ENCODE data around the gene HEATR3.
A peak's percentile ranks its signal among the peaks of the same experiment; 100 is the strongest.

The HEATR3 gene

DNA sequence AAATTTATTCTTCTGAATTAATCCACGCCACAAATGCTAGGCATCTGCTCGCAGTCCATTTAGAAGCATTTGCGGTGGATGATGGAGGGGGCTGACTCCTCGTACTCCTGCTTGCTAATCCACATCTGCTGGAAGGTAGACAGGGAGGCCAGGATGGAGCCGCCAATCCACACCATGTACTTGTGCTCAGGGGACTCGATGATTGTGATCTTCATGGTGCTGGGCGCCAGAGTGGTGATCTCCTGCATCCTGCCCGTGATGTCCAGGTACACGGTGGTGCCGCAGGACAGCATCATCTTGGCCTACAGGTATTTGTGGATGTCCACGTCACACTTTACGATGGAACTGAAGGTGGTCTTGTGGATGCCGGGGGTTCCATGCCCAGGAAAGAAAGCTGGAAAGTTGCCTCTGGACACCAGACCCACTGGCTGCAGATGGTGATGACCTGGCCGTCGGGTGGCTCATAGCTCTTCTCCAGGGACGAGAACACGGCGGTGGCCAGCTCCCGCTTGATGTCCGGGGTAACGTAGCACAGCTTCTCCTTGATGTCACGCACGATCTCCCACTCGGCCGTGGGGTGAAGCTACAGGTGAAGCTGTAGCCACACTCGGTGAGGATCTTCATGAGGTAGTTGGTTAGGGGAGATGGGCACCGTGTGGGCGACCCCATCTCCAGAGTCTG lies 7.5 kb upstream of the HEATR3 start:
- Histone ChIP-seq H3K27me3 (ENCODE audit: control insufficient read depth in 1 of 2, insufficient read depth in 2 of 2, low read length in 2 of 2) (no peaks in the 10 kb centered on the region), H3K27ac (ENCODE audit: low read depth, low read length) (no peak overlapping the region), H3K9me3 (ENCODE audit: low read length) (no peaks in the 10 kb centered on the region), H3K36me3 (ENCODE audit: insufficient read depth, low read length) (no peaks in the 10 kb centered on the region), H3K9ac (ENCODE audit: low read length) (no peak overlapping the region), H3K4me3 (ENCODE audit: low read depth in 1 of 2, low read length in 2 of 2) (no peak overlapping the region), H3K4me1 (ENCODE audit: insufficient read depth, low read length) (no peaks in the 10 kb centered on the region)

GRCh38 chr16:50059111-50059510 lies 6.7 kb upstream of the HEATR3 start:
- Histone ChIP-seq H3K27me3 (ENCODE audit: control insufficient read depth in 1 of 2, insufficient read depth in 2 of 2, low read length in 2 of 2) (no peaks in the 10 kb centered on the region), H3K27ac (ENCODE audit: low read depth, low read length) (no peak overlapping the region), H3K9me3 (ENCODE audit: low read length) (no peaks in the 10 kb centered on the region), H3K36me3 (ENCODE audit: insufficient read depth, low read length) (no peaks in the 10 kb centered on the region), H3K4me1 (ENCODE audit: insufficient read depth, low read length) (no peaks in the 10 kb centered on the region), H3K9ac (ENCODE audit: low read length) (no peak overlapping the region), H3K4me3 (ENCODE audit: low read depth in 1 of 2, low read length in 2 of 2) (no peak overlapping the region)

DNA sequence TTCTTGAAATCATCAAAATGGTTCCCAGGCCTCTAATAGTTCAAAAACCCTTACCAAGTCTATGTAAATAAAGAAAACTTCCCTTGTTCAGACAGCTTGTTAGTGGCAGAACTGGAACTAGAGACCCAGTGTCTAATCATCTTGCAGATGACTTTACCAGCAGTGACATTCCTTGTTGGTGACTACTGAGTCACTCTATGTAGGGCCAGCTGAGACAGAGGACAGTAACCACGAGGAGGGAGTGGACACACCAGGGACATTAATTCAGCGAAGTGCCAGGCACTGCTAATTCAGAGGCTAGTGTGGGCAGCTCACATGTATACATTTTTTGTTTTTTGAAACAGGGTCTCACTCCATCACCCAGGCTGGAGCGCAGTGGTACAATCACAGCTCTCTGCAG lies 6.1 kb upstream of the HEATR3 start:
- Histone ChIP-seq H3K27me3 (ENCODE audit: control insufficient read depth in 1 of 2, insufficient read depth in 2 of 2, low read length in 2 of 2) (no peaks in the 10 kb centered on the region), H3K9me3 (ENCODE audit: low read length) (no peaks in the 10 kb centered on the region), H3K4me1 (ENCODE audit: insufficient read depth, low read length) (no peaks in the 10 kb centered on the region), H3K27ac (ENCODE audit: low read depth, low read length) (no peak overlapping the region), H3K4me3 (ENCODE audit: low read depth in 1 of 2, low read length in 2 of 2) (no peak overlapping the region), H3K9ac (ENCODE audit: low read length) (no peak overlapping the region), H3K36me3 (ENCODE audit: insufficient read depth, low read length) (no peaks in the 10 kb centered on the region)

DNA sequence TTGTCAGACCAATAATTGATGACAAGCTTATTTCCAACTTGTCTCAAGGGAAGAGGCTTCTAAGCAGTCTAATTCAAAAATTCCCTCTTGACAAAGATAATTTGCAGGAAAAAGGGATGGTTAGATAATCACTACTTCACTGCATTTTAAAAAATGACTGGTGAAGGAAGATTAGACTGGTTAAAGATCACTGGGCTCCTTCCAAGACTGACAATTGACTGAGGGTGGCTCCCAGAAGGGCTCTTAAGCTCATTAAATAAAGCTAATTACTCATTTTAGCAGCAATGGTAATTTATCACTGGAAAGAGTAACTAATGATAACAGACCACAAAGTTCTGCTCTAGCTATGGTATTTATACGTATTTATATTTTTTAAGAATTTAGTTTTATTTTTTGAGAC lies 4.4 kb upstream of the HEATR3 start:
- Histone ChIP-seq H3K4me1 (ENCODE audit: insufficient read depth, low read length) (no peaks in the 10 kb centered on the region), H3K4me3 (ENCODE audit: low read depth in 1 of 2, low read length in 2 of 2) (no peak overlapping the region), H3K27ac (ENCODE audit: low read depth, low read length) (no peak overlapping the region), H3K27me3 (ENCODE audit: control insufficient read depth in 1 of 2, insufficient read depth in 2 of 2, low read length in 2 of 2) (no peaks in the 10 kb centered on the region), H3K36me3 (ENCODE audit: insufficient read depth, low read length) (no peaks in the 10 kb centered on the region), H3K9me3 (ENCODE audit: low read length) (no peaks in the 10 kb centered on the region), H3K9ac (ENCODE audit: low read length) (no peak overlapping the region)

DNA sequence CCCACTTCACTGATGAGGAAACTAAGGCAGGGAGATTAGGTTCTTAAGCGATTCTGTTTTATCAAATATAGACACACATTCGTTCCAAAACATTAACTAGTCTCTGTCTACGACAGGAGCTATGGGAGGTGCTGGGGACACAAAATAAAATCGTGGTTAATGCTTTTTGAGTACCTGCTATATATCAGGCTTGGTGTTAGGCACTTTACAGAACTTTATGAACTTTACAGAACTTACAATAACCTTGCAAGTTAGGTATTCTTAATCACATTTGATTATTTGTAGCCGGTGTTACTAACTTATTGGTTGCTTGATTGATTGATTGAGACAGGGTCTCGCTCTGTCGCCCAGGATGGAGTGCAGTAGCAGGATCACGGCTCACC lies 538 bp upstream of the HEATR3 start:
- H3K9ac ChIP-seq (ENCODE audit: low read length): no peak overlapping the region
- H3K27me3 ChIP-seq (ENCODE audit: control insufficient read depth in 1 of 2, insufficient read depth in 2 of 2, low read length in 2 of 2): no peaks in the 10 kb centered on the region
- H3K4me1 ChIP-seq (ENCODE audit: insufficient read depth, low read length): peaks cover 21% of the 10 kb centered on the region
- H3K27ac ChIP-seq (ENCODE audit: low read depth, low read length): peak overlapping the region; percentile 26
- peak overlapping the region; percentile 42 to 43 for H3K4me3 ChIP-seq (ENCODE audit: low read depth in 1 of 2, low read length in 2 of 2)
- no peaks in the 10 kb centered on the region for H3K9me3 ChIP-seq (ENCODE audit: low read length)
- peaks cover 4% of the 10 kb centered on the region for H3K36me3 ChIP-seq (ENCODE audit: insufficient read depth, low read length)

- H3K9ac ChIP-seq (ENCODE audit: low read length): peak overlapping the region; percentile 67
- H3K4me3 ChIP-seq (ENCODE audit: low read depth in 1 of 2, low read length in 2 of 2): peak overlapping the region; percentile 73 to 83
- H3K36me3 ChIP-seq (ENCODE audit: insufficient read depth, low read length): peaks cover 6% of the 10 kb centered on the region
- no peaks in the 10 kb centered on the region for H3K27me3 ChIP-seq (ENCODE audit: control insufficient read depth in 1 of 2, insufficient read depth in 2 of 2, low read length in 2 of 2)
- peaks cover 21% of the 10 kb centered on the region for H3K4me1 ChIP-seq (ENCODE audit: insufficient read depth, low read length)
- no peaks in the 10 kb centered on the region for H3K9me3 ChIP-seq (ENCODE audit: low read length)
- H3K27ac ChIP-seq (ENCODE audit: low read depth, low read length): peak overlapping the region; percentile 96
Measured at GRCh38 chr16:50066482-50067289, 916 bp downstream of the HEATR3 start.

GRCh38 chr16:50067290-50067853 lies 1.6 kb downstream of the HEATR3 start:
- H3K9ac ChIP-seq (ENCODE audit: low read length): no peak overlapping the region
- H3K27me3 ChIP-seq (ENCODE audit: control insufficient read depth in 1 of 2, insufficient read depth in 2 of 2, low read length in 2 of 2): no peaks in the 10 kb centered on the region
- no peaks in the 10 kb centered on the region for H3K9me3 ChIP-seq (ENCODE audit: low read length)
- H3K4me1 ChIP-seq (ENCODE audit: insufficient read depth, low read length): peaks cover 21% of the 10 kb centered on the region
- H3K27ac ChIP-seq (ENCODE audit: low read depth, low read length): no peak overlapping the region
- peak overlapping the region in 1 of 2 donors; percentile 83 for H3K4me3 ChIP-seq (ENCODE audit: low read depth in 1 of 2, low read length in 2 of 2)
- peaks cover 6% of the 10 kb centered on the region for H3K36me3 ChIP-seq (ENCODE audit: insufficient read depth, low read length)

DNA sequence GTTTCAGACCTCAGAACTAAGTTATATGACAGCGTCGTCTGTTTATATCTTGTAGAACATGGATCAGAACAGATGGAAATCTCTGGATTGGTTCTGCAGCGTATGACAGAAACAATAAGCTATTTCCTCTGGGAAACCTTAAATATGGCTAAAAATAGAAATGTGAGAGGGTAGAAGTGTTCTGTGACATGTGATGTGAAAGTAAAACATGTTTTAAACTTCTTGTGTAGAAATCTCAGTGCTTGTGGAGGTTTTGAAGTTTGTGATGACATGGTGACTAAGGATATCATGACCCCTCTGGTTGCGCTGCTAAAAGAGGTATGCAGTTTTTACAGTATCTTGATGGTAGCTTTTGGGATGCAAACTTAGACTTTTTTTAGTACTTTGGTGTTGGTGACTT lies 2.8 kb downstream of the HEATR3 start:
- Histone ChIP-seq H3K9me3 (ENCODE audit: low read length) (no peaks in the 10 kb centered on the region), H3K36me3 (ENCODE audit: insufficient read depth, low read length) (peaks cover 6% of the 10 kb centered on the region), H3K4me3 (ENCODE audit: low read depth in 1 of 2, low read length in 2 of 2) (no peak overlapping the region), H3K4me1 (ENCODE audit: insufficient read depth, low read length) (peaks cover 21% of the 10 kb centered on the region), H3K9ac (ENCODE audit: low read length) (no peak overlapping the region), H3K27ac (ENCODE audit: low read depth, low read length) (no peak overlapping the region), H3K27me3 (ENCODE audit: control insufficient read depth in 1 of 2, insufficient read depth in 2 of 2, low read length in 2 of 2) (no peaks in the 10 kb centered on the region)

- no peak overlapping the region for H3K9ac ChIP-seq (ENCODE audit: low read length)
- H3K27me3 ChIP-seq (ENCODE audit: control insufficient read depth in 1 of 2, insufficient read depth in 2 of 2, low read length in 2 of 2): no peaks in the 10 kb centered on the region
- H3K9me3 ChIP-seq (ENCODE audit: low read length): no peaks in the 10 kb centered on the region
- H3K27ac ChIP-seq (ENCODE audit: low read depth, low read length): no peak overlapping the region
- peaks cover 21% of the 10 kb centered on the region for H3K4me1 ChIP-seq (ENCODE audit: insufficient read depth, low read length)
- H3K36me3 ChIP-seq (ENCODE audit: insufficient read depth, low read length): peaks cover 6% of the 10 kb centered on the region
- H3K4me3 ChIP-seq (ENCODE audit: low read depth in 1 of 2, low read length in 2 of 2): no peak overlapping the region
Measured at GRCh38 chr16:50069060-50069459, 3.3 kb downstream of the HEATR3 start.

DNA sequence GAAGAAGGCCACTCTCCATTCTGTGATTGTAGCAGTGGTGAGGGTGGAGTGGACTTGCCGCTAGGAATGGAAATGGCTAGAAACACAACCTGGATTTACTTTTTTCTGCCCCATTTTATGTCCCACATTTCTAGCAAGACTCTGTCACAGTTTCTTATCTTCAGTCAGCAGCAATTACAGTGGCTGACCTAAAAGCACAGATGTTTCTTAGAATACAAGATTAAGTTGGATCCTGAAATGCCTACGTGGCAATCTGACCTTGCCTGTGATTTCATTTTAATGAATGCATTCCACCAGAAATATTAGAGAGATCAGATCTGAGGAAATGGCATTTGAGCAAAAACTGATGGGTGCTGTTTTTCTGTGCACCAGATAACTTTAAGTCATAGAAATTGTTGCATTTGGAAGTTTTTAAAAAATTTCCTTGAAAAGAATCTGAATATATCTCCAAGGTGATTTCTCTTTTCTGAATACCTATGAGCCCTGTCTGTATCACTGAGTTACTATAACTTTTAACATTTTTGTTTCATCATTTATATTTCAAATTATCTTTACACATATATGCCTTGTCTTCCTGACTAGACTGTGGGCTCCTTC lies 5.4 kb downstream of the HEATR3 start:
- no peaks in the 10 kb centered on the region for H3K27me3 ChIP-seq (ENCODE audit: control insufficient read depth in 1 of 2, insufficient read depth in 2 of 2, low read length in 2 of 2)
- no peak overlapping the region for H3K9ac ChIP-seq (ENCODE audit: low read length)
- peaks cover 6% of the 10 kb centered on the region for H3K36me3 ChIP-seq (ENCODE audit: insufficient read depth, low read length)
- no peak overlapping the region for H3K4me3 ChIP-seq (ENCODE audit: low read depth in 1 of 2, low read length in 2 of 2)
- H3K27ac ChIP-seq (ENCODE audit: low read depth, low read length): no peak overlapping the region
- no peaks in the 10 kb centered on the region for H3K9me3 ChIP-seq (ENCODE audit: low read length)
- peaks cover 21% of the 10 kb centered on the region for H3K4me1 ChIP-seq (ENCODE audit: insufficient read depth, low read length)

DNA sequence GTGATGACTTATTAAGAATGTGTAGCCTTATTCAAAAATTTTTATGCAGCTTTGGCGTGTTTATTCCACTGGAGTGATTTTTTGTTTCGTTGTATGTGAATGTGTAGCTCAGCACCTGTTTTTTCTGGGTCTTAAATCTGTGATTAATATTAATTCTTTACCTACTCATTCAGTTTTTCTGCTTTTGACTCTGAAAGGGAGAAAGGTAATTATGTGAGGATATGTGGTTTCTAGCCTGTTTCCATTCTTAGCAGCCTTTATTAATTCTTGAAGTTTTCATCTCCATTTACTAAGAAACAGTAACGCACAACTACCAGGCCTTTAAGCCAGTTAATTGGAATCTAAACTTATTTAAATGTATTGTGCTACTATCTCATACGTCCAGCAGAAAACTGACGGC lies 7.0 kb downstream of the HEATR3 start:
- Histone ChIP-seq H3K9ac (ENCODE audit: low read length) (no peak overlapping the region), H3K4me1 (ENCODE audit: insufficient read depth, low read length) (peaks cover 8% of the 10 kb centered on the region), H3K9me3 (ENCODE audit: low read length) (no peaks in the 10 kb centered on the region), H3K36me3 (ENCODE audit: insufficient read depth, low read length) (peaks cover 6% of the 10 kb centered on the region), H3K27me3 (ENCODE audit: control insufficient read depth in 1 of 2, insufficient read depth in 2 of 2, low read length in 2 of 2) (no peaks in the 10 kb centered on the region), H3K27ac (ENCODE audit: low read depth, low read length) (no peak overlapping the region), H3K4me3 (ENCODE audit: low read depth in 1 of 2, low read length in 2 of 2) (no peak overlapping the region)
